GM19035 (cell line): ENCODE data around the gene NAT14.
"Not testable (repeated sequence)": the region's sequence is repeated elsewhere in the genome, so short reads cannot be mapped to it uniquely, and the experiment has no call there.

Source experiments
- ATAC-seq: cut with Tn5 transposase; IDR thresholded peaks from one replicate; pipeline ENCODE4 v1.9.1; 2021; ENCODE audit not compliant: unreplicated experiment

The NAT14 gene

DNA sequence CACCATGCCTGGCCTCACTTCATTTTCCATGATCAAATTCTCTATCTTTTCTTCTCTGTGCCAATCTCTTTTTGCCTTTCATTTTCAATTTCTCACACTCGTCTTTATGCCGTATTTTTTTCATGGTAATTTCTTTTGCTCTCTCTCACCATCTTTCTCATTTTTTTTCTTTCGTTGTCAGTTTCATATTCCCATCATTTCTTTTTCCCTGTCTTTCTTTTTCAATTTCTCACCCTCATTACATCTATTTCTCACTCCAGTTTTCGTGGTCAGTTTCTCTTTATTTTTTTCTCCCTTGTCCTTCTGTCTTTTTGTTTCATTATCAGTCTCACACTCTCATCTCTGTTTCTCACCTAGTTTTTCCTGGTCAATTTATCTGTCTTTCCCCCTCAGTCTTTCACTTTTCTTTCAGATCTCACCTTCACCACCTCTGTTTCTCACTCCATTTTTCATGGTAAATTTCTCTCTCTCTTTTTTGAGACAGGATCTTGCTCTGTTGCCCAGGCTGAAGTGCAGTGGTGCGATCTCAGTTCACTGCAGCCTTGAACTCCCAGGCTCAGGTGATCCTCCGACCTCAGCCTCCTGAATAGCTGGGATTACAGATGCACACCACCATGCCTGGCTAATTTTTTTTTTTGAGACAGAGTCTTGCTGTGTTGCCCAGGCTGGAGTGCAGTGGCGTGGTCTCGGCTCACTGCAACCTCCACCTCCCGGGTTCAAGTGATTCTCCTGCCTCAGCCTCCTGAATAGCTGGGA, 17.4 kb downstream of the NAT14 start:
- no peak for ATAC-seq

DNA sequence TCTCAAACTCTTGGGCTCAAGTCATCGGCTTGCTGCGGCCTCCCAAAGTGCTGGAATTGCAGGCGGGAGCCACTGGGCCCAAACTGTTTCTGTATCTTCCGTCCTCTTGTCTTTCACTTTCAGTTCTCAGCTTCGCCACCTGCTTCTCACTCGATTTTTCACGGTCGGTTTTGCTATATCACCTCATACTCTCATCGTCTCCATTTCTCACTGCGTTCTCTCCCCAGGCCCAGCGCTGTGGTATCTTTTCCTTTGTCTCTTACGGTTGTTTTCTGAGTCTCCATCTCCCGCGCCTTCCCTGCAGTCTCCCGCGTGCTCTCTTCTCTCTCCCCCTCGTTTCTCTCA, 18.1 kb downstream of the NAT14 start:
- ATAC-seq, result no peak

DNA sequence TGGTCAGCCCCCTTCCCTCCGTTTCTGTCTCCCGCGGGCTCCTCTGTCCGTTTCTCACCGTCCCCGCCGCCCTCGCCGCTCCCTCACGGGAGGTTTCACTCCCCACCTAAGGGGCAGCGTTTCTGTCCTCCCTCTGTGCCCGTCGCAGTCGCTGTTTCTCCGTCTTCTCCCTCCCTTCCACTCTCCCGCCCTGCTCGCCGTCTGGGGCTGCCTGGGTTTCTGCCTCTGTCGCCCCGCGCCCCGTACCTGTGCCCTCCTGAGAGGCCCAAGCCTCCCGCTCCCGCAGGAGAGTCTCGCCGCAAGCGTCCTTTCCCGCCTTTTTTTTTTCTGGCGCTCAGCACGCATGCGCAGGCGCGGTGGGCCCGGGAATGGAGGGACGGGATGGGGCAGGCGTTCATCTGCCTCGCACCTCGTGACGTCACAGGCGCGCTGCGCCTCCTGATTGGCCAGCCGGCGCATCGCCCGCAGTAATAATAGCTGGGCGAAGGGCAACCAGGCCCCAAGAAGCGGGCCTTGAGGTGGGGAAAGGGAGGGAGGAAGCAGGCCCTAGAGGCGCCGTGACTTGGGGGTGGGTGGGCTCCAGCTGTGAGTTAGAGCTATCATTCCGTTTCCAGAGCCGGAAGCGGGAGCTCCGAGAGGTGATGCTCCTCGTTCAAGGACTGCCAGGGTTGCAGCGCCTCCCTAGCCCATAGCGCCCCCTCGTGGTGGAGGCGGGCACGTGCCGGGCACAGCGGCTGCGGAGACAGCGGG, 18.7 kb downstream of the NAT14 start:
- ATAC-seq, result peak; percentile 90

DNA sequence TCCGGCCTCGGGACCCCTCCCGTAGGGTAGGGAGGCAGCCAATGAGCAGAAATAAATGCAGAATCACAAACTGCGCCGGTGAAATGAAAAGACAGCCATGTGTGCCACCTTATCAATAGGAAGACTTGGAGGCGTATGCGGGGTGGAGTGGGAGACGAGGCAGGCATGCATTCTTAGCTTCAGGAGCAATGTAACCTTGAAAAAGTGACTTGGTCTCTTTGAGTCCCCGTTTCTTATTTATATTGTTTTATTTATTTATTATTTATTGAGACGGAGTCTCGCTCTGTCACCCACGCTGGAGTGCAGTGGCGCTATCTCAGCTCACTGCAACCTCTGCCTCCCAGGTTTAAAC, 19.2 kb downstream of the NAT14 start:
- no peak for ATAC-seq

DNA sequence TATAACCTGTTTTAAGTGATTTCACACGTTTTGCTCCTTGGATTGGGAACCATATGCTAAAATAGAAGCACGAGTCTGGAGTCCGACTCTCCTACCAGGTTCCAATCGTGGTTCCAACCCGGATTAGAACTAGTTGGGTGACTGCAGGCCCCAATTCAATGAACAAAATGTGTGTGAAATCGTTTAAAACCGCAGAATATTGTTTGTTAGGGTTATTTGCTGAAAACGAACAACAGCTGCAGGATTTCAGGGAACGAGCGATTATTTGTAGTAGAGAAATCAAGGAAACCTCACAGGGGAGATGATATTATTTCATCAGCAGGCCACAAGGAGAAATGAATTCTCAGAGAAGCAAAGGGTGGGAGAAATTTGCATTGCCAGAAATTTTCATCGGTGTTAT, 20.0 kb downstream of the NAT14 start:
- ATAC-seq, result no peak

DNA sequence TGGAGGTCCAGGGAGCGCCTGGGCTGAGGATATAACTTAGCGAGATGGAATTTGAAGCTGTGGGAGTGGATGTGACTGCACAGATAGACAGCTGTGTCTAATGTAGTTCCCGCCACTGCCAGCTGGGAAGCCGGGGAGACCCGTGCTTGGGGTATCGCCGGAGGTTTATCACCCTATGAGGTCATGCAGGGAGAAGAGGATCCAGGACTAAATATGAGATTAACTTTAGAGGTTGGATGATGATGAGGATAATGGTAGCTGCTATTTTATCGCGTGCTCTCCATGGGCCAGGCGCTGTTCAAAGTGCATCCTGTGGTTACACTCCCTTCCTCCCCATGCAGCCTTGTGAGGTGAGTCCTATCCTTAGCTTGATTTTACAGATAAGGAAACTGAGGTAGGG, 23.1 kb downstream of the NAT14 start:
- ATAC-seq, result no peak

DNA sequence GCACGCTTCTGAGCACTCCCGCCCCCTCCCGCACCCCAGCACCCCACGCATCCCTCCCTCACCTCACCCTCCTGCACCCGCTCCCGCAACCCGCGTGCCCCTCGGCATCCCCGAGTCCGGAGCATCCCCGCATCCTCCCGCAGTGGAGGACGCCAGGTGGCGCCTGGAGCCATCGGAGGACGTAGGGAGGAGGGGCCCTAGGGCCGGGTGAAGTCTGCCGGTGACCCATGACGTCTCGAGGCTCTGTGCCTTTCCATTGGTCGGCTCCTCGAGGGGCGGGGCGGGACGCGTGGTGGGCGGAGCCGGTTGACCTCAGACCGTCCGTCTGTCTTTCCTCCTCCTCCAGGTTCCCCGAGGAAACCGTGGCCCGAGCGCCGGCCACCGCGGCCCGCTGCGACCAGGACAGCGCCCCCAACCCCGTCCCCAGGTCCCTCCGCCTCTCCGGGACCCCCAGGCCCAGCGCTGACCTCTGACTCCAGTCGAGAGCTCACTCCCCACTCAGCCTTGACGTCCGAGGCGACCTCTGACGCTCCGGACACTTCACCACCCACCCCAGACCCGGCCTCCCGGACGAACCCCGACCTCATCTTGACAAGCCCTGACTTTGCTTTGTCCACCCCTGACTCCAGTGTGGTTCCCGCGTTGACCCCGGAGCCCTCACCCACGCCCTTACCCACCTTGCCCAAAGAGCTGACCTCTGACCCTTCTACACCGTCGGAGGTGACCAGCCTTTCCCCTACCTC, 32.1 kb downstream of the NAT14 start:
- peak; percentile 98 for ATAC-seq

DNA sequence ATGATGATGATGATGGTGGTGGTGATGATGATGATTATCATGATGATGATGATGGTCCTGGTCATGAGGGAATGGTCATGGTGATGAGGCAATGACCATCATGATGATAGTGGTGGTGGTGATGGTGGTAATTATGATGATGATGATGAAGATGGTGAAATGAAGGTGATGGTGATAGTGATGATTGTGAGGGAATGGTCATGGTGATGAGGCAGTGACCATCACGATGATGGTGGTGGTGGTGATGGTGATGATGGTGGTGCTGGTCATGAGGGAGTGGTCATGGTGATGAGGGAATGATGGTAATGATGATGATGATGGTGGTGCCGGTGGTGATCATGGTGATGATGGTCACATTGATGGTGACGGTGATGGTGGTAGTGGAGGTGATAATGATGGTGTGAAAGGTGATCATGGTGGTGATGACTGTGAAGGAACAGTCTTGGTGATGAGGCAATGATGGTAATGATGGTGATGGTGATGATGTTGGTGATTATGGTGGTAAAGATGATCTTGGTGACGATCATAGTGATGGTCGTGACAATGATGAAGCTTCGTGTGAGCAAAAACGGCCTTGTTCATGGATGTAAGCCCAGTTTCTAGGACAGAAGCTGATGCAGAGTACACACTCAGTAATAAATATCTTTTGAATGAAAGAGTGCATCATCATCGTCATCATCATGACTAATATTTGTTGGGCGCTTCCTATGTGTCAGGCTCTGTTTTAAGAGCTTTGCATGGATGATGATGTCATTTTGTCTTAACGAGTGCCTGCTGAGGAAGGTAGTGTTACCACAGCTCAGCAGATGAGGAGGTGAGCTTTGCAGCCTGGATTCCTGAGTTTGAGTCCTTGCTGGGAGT, 34.7 kb downstream of the NAT14 start:
- no peak for ATAC-seq

DNA sequence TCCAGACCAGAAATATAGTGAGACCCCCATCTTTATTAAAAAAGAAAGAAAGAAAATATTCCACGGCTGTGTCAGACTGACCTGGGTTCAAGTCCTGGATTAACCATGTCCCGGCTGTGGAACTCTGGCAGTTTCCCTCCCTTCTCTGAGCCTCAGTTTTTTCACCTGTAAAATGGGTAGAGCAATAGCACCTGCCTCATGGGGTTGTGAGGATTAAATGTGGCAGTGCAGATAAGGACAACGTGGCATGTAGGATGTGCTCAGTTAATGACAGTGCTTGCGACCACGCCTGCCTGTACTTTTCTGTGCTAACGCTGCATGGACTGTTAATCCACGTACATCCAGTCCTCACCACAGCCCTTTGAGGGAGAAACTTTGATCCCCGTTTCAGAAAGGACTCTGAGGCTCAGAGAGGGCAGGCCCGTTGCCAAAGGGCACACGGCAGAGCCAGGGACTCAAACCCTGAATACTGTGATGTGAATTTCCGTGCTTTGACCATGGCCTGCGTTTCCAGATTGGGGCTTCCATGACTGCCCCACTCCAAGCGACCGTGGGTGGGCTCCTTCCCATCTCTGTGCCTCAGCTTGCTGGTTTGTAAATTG, 35.8 kb downstream of the NAT14 start:
- no peak for ATAC-seq

DNA sequence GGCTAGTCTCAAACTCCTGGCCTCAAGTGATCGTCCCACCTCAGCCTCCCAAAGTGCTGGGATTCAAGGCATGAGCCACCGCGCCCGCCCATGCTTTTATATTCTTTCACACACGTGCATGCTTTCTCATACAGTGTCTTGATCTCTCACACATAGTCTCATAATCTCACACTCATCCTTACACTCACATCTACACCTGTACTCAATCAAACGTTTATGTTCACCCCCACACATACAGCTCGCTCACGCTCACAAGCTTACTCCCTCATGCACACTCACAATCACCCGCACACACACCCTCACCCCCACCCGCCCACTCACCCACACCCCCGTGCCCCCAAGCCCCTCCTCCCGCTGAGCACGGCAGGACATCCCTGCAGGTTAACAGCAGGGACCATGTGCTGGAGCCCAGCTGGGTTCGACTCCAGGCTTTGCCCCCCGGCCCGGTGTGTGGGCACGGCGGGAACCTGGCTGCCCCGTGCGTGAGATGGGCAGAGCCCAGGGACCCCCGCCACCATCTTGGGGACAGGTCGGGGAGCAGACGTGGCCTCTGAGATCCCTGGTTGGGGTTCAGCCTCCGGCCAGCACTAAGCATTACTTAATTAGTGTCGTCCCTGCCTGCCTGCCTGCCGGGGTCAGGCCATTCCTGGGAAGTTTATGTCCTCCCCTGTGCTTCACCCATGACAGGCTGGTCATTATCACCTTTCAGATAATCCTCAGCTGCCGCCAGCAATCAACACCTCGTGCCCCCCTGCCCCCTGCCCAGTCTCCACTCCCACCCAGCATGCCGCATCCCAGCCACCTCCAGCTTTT, 40.5 kb downstream of the NAT14 start:
- no peak for ATAC-seq

DNA sequence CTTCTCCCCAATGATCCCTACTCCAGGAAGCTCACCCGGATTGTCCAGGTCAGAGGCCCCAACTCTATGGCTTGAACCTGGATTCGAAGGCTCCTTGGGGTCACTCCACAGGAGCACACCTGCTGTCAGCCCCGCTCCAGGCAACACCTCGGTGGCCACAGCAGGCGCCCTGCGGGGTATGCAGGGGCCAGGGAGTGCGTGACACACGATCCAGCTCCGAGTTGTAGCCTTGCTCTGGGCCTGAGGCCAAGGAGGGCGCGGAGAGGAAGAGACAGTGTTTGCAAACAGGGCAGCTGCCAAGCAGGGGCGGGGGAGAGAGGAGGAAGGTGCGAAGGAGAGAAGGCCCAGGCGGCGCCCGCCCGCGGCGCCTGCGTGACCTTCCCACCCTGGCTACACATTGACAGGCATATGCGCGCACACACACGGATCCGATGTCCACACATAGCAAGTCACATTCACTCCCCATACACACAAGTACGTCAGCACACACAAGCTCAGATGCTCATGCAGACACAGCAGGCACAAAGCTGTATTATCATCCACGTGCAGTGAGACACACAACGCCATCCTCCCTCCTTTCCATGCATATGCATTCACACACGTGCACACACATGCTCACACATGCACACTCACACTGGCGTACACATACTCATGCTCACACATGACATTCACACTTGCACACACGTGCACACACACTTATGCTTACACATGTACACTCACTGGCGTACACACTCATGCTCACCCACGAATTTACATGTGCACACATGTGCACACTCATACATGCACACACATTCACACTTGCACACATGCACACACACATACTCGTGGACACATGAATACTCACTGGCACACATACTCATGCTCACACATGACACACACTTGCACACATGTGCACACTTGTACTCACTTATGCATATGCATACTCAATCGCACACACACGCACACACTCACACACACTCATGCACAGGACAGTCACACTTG, 41.5 kb downstream of the NAT14 start:
- ATAC-seq, result no peak

DNA sequence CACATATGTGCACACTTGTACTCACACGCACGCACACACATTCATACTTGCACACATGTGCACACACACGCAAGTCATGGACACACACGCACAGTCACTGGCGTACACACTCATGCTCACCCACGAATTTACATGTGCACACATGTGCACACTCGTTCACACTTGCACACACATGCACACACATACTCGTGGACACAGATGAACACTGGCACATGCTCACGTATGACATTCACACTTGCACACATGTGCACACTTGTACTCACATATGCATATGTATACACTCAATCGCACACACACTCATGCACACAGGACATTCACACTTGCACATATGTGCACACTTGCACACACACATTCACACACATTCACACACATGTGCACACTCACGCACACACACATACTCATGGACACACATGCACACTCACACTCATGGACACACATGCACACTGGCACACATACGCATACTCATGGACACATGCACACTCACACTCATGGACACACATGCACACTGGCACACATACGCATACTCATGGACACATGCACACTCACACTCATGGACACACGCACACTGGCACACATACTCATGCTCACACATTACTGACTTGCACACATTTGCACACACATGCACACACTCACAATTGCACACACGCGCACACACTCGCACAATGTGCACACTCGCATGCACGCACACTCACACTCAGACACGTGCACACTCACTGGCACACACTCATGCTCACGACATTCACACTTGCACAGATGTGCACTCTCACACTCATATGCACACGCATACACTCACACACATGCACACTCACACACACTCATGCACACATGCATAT, 42.4 kb downstream of the NAT14 start:
- ATAC-seq, result no peak

DNA sequence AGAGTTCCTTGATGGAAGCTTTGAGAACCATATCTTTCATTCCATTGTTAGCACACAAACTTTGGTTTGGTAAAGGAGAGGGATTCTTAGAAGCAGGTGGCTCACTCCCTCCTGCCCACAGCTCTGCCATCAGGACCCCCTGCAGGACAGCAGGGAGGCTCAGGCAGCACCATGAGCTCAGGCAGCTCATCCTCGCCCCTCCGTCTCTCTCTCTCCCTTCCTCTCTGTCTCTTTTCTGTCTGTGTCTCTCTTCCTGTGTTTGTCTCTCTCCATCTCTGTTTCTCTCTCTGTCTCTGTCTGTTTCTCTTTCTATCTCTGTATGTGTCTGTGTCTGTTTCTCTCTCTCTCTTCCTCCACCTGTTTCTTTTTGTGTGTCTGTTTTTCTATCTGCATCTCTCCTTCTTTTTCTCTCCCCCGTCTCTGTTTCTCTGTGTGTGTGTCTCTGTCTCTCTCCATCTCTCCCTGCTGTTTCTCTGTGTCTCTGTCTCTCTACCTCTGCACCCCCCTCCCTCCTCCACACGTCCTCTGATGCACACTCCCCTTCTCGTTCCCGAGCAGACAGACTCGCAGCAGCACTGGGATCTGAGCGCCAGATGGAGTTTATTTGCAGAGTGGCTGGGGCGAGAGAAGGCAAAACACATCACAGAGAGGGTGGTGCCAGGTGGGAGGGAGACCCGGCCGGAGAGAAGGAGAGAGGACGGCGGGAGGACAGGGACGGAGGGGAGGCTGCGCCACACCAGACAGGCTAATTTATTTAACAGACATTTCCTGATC, 43.2 kb downstream of the NAT14 start:
- ATAC-seq, result no peak

DNA sequence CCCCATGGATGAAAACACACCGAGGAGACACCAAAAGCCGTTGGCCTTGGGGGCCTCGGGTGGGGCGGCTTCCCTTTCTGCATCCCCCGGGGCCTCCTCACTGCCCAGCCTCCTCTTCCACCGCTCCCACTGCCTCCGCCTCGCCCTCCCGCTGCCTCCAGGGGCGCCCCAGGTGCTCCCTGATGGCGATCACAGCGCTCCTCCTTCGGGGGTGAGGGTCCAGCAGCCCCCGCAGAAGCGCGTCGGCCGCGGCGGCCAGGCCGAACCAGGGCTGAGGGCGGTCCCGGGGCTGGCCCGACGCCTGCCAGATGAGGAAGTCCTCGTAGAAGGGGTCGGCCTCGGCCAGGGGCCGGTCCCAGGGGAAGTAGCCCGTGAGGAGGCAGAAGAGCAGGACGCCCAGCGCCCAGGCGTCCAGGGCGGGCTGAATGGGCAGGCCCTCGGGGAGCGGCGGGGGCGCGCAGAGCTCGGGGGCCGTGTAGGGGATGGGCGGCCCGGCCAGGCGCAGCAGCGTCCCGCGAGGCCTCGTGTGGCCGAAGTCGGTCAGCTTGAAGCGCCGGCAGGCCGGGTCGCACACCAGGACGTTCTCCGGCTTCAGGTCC, 44.7 kb downstream of the NAT14 start:
- ATAC-seq, result no peak

DNA sequence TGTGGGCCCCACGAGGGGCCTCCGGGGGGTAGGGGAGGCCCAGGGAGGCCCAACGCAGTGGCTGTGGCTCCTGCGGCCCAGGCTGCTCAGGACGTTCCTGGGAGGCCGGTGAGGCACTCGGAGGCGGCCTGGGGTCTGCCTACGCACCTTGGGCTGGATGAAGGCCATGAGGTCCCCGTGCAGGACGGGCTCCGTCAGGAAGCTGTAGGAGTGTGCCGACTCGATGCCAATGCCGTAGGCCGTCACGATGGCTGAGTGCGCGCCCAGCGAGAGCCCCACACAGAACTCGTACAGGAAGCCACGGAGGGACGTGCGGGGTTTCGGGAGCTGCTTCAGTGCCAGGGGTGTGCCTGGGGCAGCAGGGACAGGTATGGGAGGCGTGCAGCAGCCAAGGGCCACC, 46.0 kb downstream of the NAT14 start:
- ATAC-seq, result no peak

DNA sequence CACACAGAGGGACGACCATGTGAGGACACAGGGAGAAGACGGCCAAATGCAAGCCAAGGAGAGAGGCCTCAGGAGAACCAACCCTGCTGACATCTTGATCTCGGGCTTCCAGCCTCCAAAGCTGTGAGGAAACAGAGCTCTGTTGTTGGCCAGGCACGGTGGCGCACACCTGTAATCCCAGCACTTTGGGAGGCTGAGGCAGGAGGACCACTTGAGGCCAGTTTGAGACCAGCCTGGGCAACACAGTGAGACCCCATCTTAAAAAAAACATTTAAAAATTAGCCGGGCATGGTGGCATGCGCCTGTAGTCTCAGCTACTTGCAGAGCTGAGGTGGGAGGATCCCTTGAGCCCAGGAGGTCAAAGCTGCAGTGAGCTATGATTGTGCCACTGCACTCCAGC, 49.3 kb downstream of the NAT14 start:
- not testable (repeated sequence) for ATAC-seq
